Loucy (cell line): Measurements from ENCODE around the gene DNAJB8.

Source experiments
- H2AFZ ChIP-seq: fragments of 200-600 bp; sonication (generic); 2 replicates; pipeline ENCODE4 v1.6.0; 2016; ENCODE audit warnings: antibody characterized with exemption, mild to moderate bottlenecking, low read length, moderate library complexity
- H3F3A ChIP-seq: fragments of 200-600 bp; 2 replicates; pipeline ENCODE4 v1.6.0; 2016; ENCODE audit warnings: antibody characterized with exemption, low read depth, mild to moderate bottlenecking
- H3K27me3 ChIP-seq: fragments of 200-600 bp; sonication (generic); 2 replicates; pipeline ENCODE4 v1.6.1; 2014; ENCODE audit warnings: low read length, mild to moderate bottlenecking; ENCODE audit not compliant: insufficient read depth, poor library complexity, severe bottlenecking
- H3K36me3 ChIP-seq: fragments of 200-600 bp; sonication (generic); 2 replicates; pipeline ENCODE4 v1.6.1; 2016; ENCODE audit warnings: low read length; ENCODE audit not compliant: insufficient read depth
- H3K4me1 ChIP-seq: fragments of 200-600 bp; sonication (generic); 2 replicates; pipeline ENCODE4 v1.5.1; 2014; ENCODE audit warnings: low read length, mild to moderate bottlenecking; ENCODE audit not compliant: insufficient read depth, poor library complexity, severe bottlenecking
- H3K4me2 ChIP-seq: fragments of 200-600 bp; sonication (generic); 2 replicates; pipeline ENCODE4 v1.6.0; 2014; ENCODE audit warnings: antibody characterized with exemption, low read length, low read depth, mild to moderate bottlenecking; ENCODE audit not compliant: poor library complexity, severe bottlenecking
- H3K4me3 ChIP-seq: fragments of 200-600 bp; sonication (generic); 2 replicates; pipeline ENCODE4 v1.5.1; 2014; ENCODE audit warnings: low read length, mild to moderate bottlenecking, mixed read lengths; ENCODE audit not compliant: poor library complexity, severe bottlenecking
- H3K79me2 ChIP-seq: fragments of 200-600 bp; sonication (generic); 2 replicates; pipeline ENCODE4 v1.6.1; 2014; ENCODE audit warnings: low read length; ENCODE audit not compliant: insufficient read depth
- H3K9ac ChIP-seq: fragments of 200-600 bp; sonication (generic); 2 replicates; pipeline ENCODE4 v1.6.0; 2014; ENCODE audit warnings: mild to moderate bottlenecking, low read depth, low read length, moderate library complexity; ENCODE audit not compliant: poor library complexity, severe bottlenecking
- H3K9me2 ChIP-seq: fragments of 200-600 bp; sonication (generic); replicated peaks from 2 replicates; pipeline ENCODE4 v1.6.1; 2016; ENCODE audit warnings: low read depth, low read length, mixed read lengths
- H3K9me3 ChIP-seq: fragments of 200-600 bp; sonication (generic); 2 replicates; pipeline ENCODE4 v1.6.1; 2014; ENCODE audit warnings: mild to moderate bottlenecking, antibody characterized with exemption, low read length, low read depth; ENCODE audit not compliant: insufficient read depth
- H4K20me1 ChIP-seq: fragments of 200-600 bp; sonication (generic); 2 replicates; pipeline ENCODE4 v1.6.0; 2014; ENCODE audit warnings: antibody characterized with exemption, low read length, mild to moderate bottlenecking; ENCODE audit not compliant: insufficient read depth, poor library complexity, severe bottlenecking
- EZH2phosphoT487 ChIP-seq: fragments of 200-600 bp; IDR thresholded peaks from 2 replicates; pipeline ENCODE4 v1.6.1; 2018; ENCODE audit warnings: antibody characterized with exemption, mild to moderate bottlenecking, moderate library complexity, borderline replicate concordance
- TF ChIP-seq, protein P1 (sequence below): fragments of 200-600 bp; sonication (generic); conservative IDR thresholded peaks from 2 replicates; pipeline ENCODE4 v1.5.1; 2014; ENCODE audit warnings: mild to moderate bottlenecking, antibody characterized with exemption, low read length

The DNAJB8 gene

DNA sequence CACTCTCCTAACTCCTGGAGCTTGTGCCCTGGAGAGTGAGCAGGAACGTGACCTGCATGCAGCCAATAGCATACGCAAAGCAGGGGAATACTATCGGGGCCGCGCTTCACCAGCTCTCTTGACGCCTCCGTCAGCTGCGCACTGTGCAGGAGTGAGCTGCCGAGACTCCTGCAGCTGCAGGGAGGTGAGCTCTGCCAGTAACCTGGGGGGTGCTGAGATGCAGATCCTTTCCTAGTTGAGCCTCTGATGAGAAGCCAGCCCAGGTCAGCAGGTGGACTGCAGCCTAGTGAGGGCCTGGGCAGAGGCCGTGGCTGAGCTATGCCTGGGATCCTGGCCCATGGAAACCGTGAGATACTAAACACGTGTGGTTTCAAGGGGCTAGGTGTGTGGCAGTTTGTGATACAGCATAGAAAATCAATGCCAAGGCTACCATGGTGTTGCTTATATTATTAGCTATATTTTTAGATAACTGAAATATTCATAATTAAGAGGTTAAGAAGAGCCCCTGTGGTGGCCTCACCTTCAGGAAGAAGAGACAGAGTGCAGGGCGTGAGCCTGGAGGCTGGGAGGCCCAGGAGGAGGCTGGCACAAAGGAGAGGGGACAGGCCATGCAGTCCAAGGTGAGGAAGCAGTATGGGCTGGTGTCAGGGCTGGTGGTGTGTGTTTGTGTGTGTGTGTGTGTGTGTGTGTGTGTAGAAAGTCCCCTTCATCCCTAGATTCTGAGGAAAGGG lies 5.9 kb upstream of the DNAJB8 start:
- H3K4me3 ChIP-seq, result no peak overlapping the region
- no peaks in the 10 kb centered on the region for H3K9me3 ChIP-seq
- H3K9me2 ChIP-seq, result no peaks in the 10 kb centered on the region
- H3K79me2 ChIP-seq, result no peaks in the 10 kb centered on the region
- TF ChIP-seq EZH2phosphoT487, result no peak
- TF ChIP-seq, protein P1, sequence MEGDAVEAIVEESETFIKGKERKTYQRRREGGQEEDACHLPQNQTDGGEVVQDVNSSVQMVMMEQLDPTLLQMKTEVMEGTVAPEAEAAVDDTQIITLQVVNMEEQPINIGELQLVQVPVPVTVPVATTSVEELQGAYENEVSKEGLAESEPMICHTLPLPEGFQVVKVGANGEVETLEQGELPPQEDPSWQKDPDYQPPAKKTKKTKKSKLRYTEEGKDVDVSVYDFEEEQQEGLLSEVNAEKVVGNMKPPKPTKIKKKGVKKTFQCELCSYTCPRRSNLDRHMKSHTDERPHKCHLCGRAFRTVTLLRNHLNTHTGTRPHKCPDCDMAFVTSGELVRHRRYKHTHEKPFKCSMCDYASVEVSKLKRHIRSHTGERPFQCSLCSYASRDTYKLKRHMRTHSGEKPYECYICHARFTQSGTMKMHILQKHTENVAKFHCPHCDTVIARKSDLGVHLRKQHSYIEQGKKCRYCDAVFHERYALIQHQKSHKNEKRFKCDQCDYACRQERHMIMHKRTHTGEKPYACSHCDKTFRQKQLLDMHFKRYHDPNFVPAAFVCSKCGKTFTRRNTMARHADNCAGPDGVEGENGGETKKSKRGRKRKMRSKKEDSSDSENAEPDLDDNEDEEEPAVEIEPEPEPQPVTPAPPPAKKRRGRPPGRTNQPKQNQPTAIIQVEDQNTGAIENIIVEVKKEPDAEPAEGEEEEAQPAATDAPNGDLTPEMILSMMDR, result no peak
- no peak overlapping the region for H3K9ac ChIP-seq
- H3K36me3 ChIP-seq, result no peaks in the 10 kb centered on the region
- H3K4me1 ChIP-seq, result peaks cover 3% of the 10 kb centered on the region
- no peaks in the 10 kb centered on the region for H3K27me3 ChIP-seq
- no peak overlapping the region for H2AFZ ChIP-seq
- no peak overlapping the region for H3K4me2 ChIP-seq
- no peaks in the 10 kb centered on the region for H4K20me1 ChIP-seq
- H3F3A ChIP-seq, result no peaks in the 10 kb centered on the region

DNA sequence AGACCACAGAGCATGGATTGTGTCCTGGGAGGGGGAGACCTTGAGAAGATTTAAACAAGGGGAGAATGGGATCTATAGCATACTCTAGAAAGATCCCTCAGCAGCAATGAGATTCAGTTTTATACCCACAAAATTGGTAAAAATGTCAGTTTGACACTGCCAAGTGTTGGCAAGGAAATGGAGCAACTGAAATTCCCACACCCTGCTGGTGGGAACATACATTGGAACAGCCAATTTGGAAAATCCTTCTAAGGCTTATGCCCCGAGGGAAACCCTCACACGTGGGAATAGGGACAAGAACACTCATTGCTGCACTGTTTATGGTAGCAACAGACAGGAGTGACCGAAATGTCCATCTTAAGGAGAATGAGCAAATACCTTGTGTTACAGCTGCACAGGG lies 5.0 kb upstream of the DNAJB8 start:
- Histone ChIP-seq H3K27me3 (no peaks in the 10 kb centered on the region), H3K36me3 (no peaks in the 10 kb centered on the region), H3K9me2 (no peaks in the 10 kb centered on the region), H3F3A (no peaks in the 10 kb centered on the region), H3K4me2 (no peak overlapping the region), H3K9me3 (no peaks in the 10 kb centered on the region), H3K9ac (no peak overlapping the region), H2AFZ (no peak overlapping the region), H3K79me2 (no peaks in the 10 kb centered on the region), H4K20me1 (no peaks in the 10 kb centered on the region), H3K4me1 (peaks cover 3% of the 10 kb centered on the region), H3K4me3 (no peak overlapping the region)
- TF ChIP-seq EZH2phosphoT487, result no peak
- TF ChIP-seq, protein P1, result no peak

DNA sequence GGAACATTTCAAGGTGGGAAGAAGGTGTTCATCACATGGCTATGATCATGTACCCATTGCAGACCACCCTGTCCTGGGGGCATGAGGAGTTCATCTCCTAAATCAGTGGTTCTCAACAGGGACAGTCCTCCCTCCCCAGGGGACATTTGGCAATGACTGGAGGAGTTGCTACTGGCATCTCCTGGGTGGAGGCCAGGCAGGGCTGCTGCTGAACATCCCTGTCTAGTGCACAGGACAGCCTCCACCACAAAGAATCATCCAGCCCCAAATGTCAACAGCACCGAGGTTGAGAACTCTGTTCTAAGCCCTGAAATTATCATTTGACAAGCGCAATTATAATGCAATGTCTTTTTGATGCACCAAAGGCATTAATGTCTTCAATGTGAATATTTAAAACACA lies 4.4 kb upstream of the DNAJB8 start:
- Histone ChIP-seq H3F3A (no peaks in the 10 kb centered on the region), H3K36me3 (no peaks in the 10 kb centered on the region), H3K4me3 (no peak overlapping the region), H3K9ac (no peak overlapping the region), H2AFZ (no peak overlapping the region), H3K4me2 (no peak overlapping the region), H3K4me1 (peaks cover 3% of the 10 kb centered on the region), H4K20me1 (no peaks in the 10 kb centered on the region), H3K79me2 (no peaks in the 10 kb centered on the region), H3K27me3 (no peaks in the 10 kb centered on the region), H3K9me2 (no peaks in the 10 kb centered on the region), H3K9me3 (no peaks in the 10 kb centered on the region)
- TF ChIP-seq EZH2phosphoT487, result no peak
- TF ChIP-seq, protein P1, result no peak
